NCI-H2227 (cell line): ENCODE measurements around the gene HAUS3.
"Not testable (repeated sequence)": the region's sequence is repeated elsewhere in the genome, so short reads cannot be mapped to it uniquely, and the experiment has no call there.

Experiments
- DNase-seq: peaks from one replicate; lab custom pipeline; 2025; ENCODE audit not compliant: unreplicated experiment; lab: John Stamatoyannopoulos, UW

The HAUS3 gene

GRCh38 chr4:2275546-2276251 lies 33.8 kb upstream of the HAUS3 start:
- DNase-seq: no peak

GRCh38 chr4:2275044-2275397 lies 33.1 kb upstream of the HAUS3 start:
- DNase-seq: not testable (repeated sequence)

GRCh38 chr4:2274320-2275043 lies 32.6 kb upstream of the HAUS3 start:
- no peak for DNase-seq

GRCh38 chr4:2273657-2274319 lies 31.9 kb upstream of the HAUS3 start:
- no peak for DNase-seq

- DNase-seq: no peak
These were observed 31.3 kb upstream of the HAUS3 start for GRCh38 chr4:2273221-2273620.

GRCh38 chr4:2272828-2273120 lies 30.9 kb upstream of the HAUS3 start:
- DNase-seq: no peak

DNA sequence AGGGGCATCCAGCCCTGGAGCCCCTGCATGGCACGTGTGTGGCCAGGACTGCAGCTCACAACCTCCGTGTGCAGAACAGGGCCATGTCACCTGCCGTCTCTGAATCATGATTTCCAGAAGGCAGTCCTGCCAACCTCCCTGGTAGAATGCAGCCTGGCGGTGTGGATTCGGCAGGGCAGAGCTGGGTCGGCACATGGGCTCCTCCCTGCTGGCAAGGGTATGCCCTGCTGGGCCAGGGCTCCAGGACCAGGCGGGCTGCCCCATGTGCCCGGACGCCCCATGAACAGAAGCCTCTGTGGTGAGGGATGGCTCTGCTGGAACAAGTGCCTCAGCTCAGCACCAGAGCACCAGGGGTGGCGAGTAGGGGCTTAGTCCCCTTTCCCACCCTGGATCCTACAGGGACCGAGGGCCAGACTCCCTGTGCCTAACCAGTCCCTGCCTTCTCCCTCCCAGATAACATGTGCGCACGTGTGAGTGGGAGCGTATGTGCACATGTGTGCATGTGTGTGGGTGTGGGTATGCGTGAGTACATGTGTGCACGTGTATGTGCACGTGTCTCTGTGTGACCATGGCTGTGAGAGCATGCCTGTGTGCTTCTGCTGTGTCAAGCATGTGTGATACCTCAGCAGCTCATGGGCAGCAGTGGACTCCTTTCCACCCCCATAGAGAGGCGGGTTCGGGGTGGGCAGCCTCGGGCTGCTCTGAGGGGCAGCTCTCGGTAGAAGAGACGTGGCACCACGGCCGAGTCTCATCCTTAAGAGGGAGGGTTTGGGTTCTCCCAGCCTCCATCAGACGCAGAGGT lies 30.3 kb upstream of the HAUS3 start:
- no peak for DNase-seq

DNA sequence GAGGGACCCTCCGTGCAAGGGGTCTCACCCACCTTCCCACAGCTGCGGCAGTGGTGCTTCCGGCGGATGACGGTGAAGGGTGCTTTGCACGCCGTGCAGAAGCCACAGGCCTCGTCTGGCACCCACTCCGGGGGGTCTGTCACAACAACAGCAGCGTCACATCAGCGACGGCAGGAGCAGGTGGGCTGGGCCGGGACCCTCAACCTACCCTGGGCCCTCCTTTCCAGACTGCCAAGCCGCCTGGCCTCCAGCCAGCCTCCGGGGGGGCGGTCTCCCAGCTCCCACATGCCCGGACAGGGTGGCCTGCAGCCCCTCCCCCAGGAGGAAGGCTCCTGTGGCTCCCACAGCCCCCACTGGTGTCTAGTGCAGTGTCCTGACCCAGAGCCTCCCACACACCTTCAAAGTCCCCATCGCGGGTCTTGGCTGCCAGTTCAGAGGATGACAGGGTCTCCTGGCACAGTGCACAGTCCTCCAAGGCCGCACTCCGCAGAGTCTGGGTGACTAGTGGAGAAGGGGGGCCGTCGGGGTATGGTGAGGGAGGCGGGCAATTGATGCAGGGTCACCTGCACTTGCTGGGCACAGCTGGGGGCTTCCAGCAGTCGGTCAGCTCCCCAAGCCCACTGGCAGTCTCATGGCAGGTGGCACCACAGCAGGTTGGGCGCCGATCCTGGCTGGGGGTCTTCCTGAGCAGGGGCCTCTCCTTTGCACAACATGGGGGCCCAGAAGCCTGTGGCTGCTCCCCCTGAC lies 29.5 kb upstream of the HAUS3 start:
- no peak for DNase-seq

GRCh38 chr4:2270341-2271165 lies 28.6 kb upstream of the HAUS3 start:
- no peak for DNase-seq

- no peak for DNase-seq
These were observed 27.8 kb upstream of the HAUS3 start for GRCh38 chr4:2269618-2270163.

GRCh38 chr4:2269206-2269531 lies 27.2 kb upstream of the HAUS3 start:
- no peak for DNase-seq

GRCh38 chr4:2268357-2269205 lies 26.7 kb upstream of the HAUS3 start:
- DNase-seq: no peak

DNA sequence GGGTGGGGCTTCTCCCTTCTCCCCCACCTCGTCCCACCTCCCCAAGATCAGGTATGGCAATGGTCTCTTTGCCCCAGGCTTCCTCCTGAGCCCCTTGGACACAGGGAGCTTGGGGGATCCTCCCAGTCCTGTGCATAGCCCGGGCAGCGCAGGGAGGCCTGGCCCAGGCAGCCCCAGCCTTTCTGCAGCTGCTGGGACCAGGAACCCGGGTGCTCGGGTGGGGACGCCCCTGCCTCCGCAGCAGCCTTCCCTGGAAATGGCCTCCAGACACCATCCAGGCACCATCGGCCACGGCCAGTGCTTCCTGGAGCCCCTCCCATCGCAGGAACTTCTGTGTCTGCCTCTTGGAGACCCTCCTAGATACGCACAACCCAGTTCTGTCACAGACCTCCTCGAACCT lies 25.9 kb upstream of the HAUS3 start:
- no peak for DNase-seq

GRCh38 chr4:2267320-2267811 lies 25.4 kb upstream of the HAUS3 start:
- no peak for DNase-seq

GRCh38 chr4:2266821-2267220 lies 24.9 kb upstream of the HAUS3 start:
- DNase-seq: no peak

GRCh38 chr4:2266181-2266580 lies 24.3 kb upstream of the HAUS3 start:
- no peak for DNase-seq

DNA sequence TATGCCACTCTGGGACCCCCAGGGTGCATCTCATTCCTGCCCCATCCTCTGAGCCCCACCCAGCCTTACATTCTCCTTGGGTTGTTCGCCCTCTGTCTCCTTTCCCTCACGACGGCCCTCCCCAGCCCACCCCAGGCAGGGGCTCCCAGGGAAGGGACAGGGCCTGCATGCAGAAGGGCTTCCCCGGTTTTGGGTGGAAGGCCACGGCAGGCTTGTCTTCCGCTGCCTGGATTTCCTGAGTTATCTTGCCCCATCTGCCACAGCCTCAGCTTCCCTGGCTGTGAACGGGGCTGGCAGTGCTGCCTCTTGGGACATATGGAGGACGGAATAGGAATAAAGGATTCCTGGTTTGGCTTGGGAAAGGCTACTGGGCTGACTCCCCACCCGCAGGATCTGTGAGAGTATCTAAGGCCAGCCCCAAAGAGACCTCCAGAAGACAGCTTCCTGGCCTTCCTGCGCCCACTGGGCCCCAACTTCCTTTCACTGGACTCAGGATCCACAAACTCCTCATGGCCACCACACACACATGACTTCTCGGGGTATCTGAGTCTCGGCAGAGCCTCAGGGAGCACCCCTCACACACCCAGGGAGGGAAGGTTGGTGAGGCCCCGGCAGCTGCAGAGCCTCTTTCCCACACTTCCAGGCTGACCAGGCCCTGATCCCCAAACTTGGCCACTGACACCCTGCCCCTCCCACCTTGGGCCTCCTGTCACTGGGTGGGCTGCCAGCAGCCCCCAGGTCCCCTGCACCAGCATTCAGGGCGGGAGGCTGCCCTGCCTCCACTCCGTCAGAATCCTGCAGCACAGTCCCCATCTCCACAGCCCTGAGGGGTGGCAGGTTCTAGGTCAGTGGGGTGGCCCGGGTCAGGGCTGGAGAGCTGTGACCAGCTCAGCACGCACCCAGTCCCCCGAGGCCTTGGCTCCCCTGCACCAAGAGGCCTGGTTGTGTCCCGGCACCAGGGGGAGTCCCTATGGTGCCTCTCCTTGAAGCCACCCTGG lies 23.5 kb upstream of the HAUS3 start:
- DNase-seq: no peak
